DOHH2 (cell line): ENCODE measurements around the gene AHCYL1.

Experiments used
- H3F3A ChIP-seq: fragments of 200-600 bp; sonication (generic), shearing (Covaris generic); 2 replicates; pipeline ENCODE4 v1.6.0; 2016; ENCODE audit warnings: antibody characterized with exemption, mild to moderate bottlenecking; ENCODE audit not compliant: control insufficient read depth, insufficient read depth
- H3K27ac ChIP-seq: fragments of 200-600 bp; sonication (generic); 2 replicates; pipeline ENCODE4 v1.5.1; 2014; ENCODE audit warnings: low read depth, mild to moderate bottlenecking, low read length, moderate library complexity
- H3K27me3 ChIP-seq: fragments of 200-600 bp; sonication (generic); 2 replicates; pipeline ENCODE4 v1.6.1; 2014; ENCODE audit warnings: mild to moderate bottlenecking, low read length, mixed read lengths; ENCODE audit not compliant: control insufficient read depth
- H3K36me3 ChIP-seq: fragments of 200-600 bp; sonication (generic); 2 replicates; pipeline ENCODE4 v1.6.1; 2014; ENCODE audit warnings: mild to moderate bottlenecking, low read length, moderate library complexity, mixed read lengths; ENCODE audit not compliant: control insufficient read depth
- H3K4me1 ChIP-seq: fragments of 200-600 bp; sonication (generic); 2 replicates; pipeline ENCODE4 v1.6.1; 2014; ENCODE audit warnings: mild to moderate bottlenecking, low read length, mixed read lengths; ENCODE audit not compliant: control insufficient read depth
- H3K4me2 ChIP-seq: fragments of 200-600 bp; sonication (generic); 2 replicates; pipeline ENCODE4 v1.6.0; 2014; ENCODE audit warnings: mild to moderate bottlenecking, low read length, moderate library complexity
- H3K4me3 ChIP-seq: fragments of 200-600 bp; sonication (generic); 2 replicates; pipeline ENCODE4 v1.5.1; 2014; ENCODE audit warnings: mild to moderate bottlenecking, low read length, mixed read lengths
- H3K79me2 ChIP-seq: fragments of 200-600 bp; sonication (generic); 2 replicates; pipeline ENCODE4 v1.6.1; 2014; ENCODE audit warnings: mild to moderate bottlenecking, low read length, mixed read lengths; ENCODE audit not compliant: control insufficient read depth
- H3K9me2 ChIP-seq: fragments of 200-600 bp; sonication (generic); replicated peaks from 2 replicates; pipeline ENCODE4 v1.6.1; 2014; ENCODE audit warnings: mild to moderate bottlenecking, low read length, mixed read lengths; ENCODE audit not compliant: control insufficient read depth
- H3K9me3 ChIP-seq: fragments of 200-600 bp; sonication (generic); 2 replicates; pipeline ENCODE4 v1.6.1; 2014; ENCODE audit warnings: antibody characterized with exemption, low read length, mixed read lengths; ENCODE audit not compliant: control insufficient read depth, insufficient read depth
- H4K20me1 ChIP-seq: fragments of 200-600 bp; sonication (generic); 2 replicates; pipeline ENCODE4 v1.6.0; 2014; ENCODE audit warnings: low read depth, mild to moderate bottlenecking, antibody characterized with exemption, low read length, moderate library complexity; ENCODE audit not compliant: control insufficient read depth, insufficient read depth
- EZH2phosphoT487 ChIP-seq: fragments of 200-600 bp; sonication (generic); IDR thresholded peaks from 2 replicates; pipeline ENCODE4 v1.6.1; 2017; ENCODE audit warnings: borderline replicate concordance, mild to moderate bottlenecking, antibody characterized with exemption, low read length, moderate library complexity, mixed read lengths
- TF ChIP-seq, protein P1 (sequence below): fragments of 200-600 bp; sonication (generic); IDR thresholded peaks from one replicate; pipeline ENCODE4 v1.5.1; 2014; ENCODE audit warnings: antibody characterized with exemption, mild to moderate bottlenecking, low read depth, low read length; ENCODE audit not compliant: poor library complexity, severe bottlenecking

The AHCYL1 gene

GRCh38 chr1:109989506-109990301, 5.1 kb downstream of the AHCYL1 start:
- Histone ChIP-seq H3K4me1 (peaks cover 30% of the 10 kb centered on the region), H3K36me3 (peaks cover 17% of the 10 kb centered on the region), H3K27me3 (no peaks in the 10 kb centered on the region), H3K9me3 (no peaks in the 10 kb centered on the region), H3K4me3 (no peak overlapping the region), H3F3A (no peaks in the 10 kb centered on the region), H3K27ac (no peak overlapping the region), H3K4me2 (no peak overlapping the region), H3K9me2 (no peaks in the 10 kb centered on the region), H3K79me2 (peaks cover 77% of the 10 kb centered on the region), H4K20me1 (peaks cover 12% of the 10 kb centered on the region; the same call in 1 of the 2 replicates)
- TF ChIP-seq, protein P1, sequence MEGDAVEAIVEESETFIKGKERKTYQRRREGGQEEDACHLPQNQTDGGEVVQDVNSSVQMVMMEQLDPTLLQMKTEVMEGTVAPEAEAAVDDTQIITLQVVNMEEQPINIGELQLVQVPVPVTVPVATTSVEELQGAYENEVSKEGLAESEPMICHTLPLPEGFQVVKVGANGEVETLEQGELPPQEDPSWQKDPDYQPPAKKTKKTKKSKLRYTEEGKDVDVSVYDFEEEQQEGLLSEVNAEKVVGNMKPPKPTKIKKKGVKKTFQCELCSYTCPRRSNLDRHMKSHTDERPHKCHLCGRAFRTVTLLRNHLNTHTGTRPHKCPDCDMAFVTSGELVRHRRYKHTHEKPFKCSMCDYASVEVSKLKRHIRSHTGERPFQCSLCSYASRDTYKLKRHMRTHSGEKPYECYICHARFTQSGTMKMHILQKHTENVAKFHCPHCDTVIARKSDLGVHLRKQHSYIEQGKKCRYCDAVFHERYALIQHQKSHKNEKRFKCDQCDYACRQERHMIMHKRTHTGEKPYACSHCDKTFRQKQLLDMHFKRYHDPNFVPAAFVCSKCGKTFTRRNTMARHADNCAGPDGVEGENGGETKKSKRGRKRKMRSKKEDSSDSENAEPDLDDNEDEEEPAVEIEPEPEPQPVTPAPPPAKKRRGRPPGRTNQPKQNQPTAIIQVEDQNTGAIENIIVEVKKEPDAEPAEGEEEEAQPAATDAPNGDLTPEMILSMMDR, result no peak
- no peak for TF ChIP-seq EZH2phosphoT487

DNA sequence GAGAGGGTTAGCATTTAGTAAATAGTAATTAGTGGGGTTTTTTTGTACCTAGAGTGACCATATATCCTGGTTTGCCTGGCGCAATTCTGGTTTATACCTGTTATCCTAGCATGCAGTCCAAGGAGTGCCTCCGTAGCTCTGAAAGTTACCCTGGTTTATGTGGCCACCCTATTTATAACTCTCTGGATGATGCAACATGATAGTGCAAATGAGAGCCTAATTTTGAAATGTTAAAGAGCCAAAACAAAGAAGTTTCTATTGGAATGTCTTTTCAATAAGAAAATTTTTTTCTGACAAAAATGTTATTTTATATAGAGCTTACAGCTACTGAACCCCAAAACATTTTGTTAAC, 5.7 kb downstream of the AHCYL1 start:
- Histone ChIP-seq H4K20me1 (peaks cover 9% of the 10 kb centered on the region; the same call in 1 of the 2 replicates), H3K9me2 (no peaks in the 10 kb centered on the region), H3K4me2 (no peak overlapping the region), H3K9me3 (no peaks in the 10 kb centered on the region), H3K27ac (no peak overlapping the region), H3K27me3 (no peaks in the 10 kb centered on the region), H3K36me3 (peaks cover 17% of the 10 kb centered on the region), H3K4me3 (no peak overlapping the region), H3F3A (no peaks in the 10 kb centered on the region), H3K79me2 (peaks cover 75% of the 10 kb centered on the region), H3K4me1 (peaks cover 29% of the 10 kb centered on the region)
- TF ChIP-seq EZH2phosphoT487, result no peak
- TF ChIP-seq, protein P1, result no peak

DNA sequence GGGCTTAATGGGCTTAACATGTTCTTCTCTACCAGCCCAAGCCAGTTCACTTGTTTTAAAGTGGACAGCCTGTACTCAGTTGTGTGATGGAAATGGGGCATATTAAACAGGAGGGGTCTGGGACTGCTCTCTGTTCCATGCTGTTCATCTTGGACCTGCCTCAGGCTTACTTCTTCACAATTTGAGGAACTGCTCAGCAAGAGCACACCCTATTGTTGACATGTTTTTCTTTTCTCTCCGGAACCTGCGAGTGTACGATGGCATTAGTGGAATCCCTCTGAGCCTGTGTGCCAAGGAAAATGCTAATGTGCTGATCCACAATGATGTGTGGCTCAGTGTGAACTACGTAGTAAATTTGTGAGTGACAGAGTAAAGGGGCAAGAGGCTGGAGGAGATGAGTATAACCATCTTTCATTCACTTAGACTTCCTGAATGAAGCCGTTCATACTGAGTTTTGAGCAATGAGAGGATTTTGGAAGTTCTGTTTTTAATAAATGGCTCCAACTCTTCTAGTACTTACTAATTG, 6.9 kb downstream of the AHCYL1 start:
- Histone ChIP-seq H3K36me3 (peaks cover 22% of the 10 kb centered on the region), H3K27ac (no peak overlapping the region), H3K27me3 (no peaks in the 10 kb centered on the region), H3K79me2 (peaks cover 65% of the 10 kb centered on the region), H3K4me3 (no peak overlapping the region), H3K4me2 (no peak overlapping the region), H3K9me2 (no peaks in the 10 kb centered on the region), H3F3A (no peaks in the 10 kb centered on the region), H4K20me1 (peaks cover 6% of the 10 kb centered on the region), H3K9me3 (no peaks in the 10 kb centered on the region), H3K4me1 (peaks cover 17% of the 10 kb centered on the region)
- TF ChIP-seq EZH2phosphoT487, result no peak
- TF ChIP-seq, protein P1, result no peak
